MV-4-11 (cell line): Measurements from ENCODE around the gene ALDH2.
"Not testable (repeated sequence)": the region's sequence is repeated elsewhere in the genome, so short reads cannot be mapped to it uniquely, and the experiment has no call there.

Experiments used
- DNase-seq: peaks from one replicate; lab custom pipeline; 2025; lab: John Stamatoyannopoulos, UW

The ALDH2 gene

GRCh38 chr12:111788178-111788654 lies 21.5 kb downstream of the ALDH2 start:
- peak; percentile 71 for DNase-seq

- DNase-seq, result no peak
Measured at GRCh38 chr12:111789779-111790178, 23.0 kb downstream of the ALDH2 start.

- no peak for DNase-seq
Measured at GRCh38 chr12:111791507-111791906, 24.8 kb downstream of the ALDH2 start.

- no peak for DNase-seq
Measured at GRCh38 chr12:111792155-111792855, 25.6 kb downstream of the ALDH2 start.

- no peak for DNase-seq
Measured at GRCh38 chr12:111792856-111793235, 26.1 kb downstream of the ALDH2 start.

- DNase-seq, result no peak
Measured at GRCh38 chr12:111798182-111798581, 31.4 kb downstream of the ALDH2 start.

GRCh38 chr12:111799758-111800157 lies 33.0 kb downstream of the ALDH2 start:
- no peak for DNase-seq

- no peak for DNase-seq
Measured at GRCh38 chr12:111803038-111803626, 36.4 kb downstream of the ALDH2 start.

GRCh38 chr12:111803851-111804250 lies 37.1 kb downstream of the ALDH2 start:
- no peak for DNase-seq

GRCh38 chr12:111806304-111806703 lies 39.6 kb downstream of the ALDH2 start:
- DNase-seq, result no peak

GRCh38 chr12:111807232-111807631 lies 40.5 kb downstream of the ALDH2 start:
- DNase-seq, result no peak

GRCh38 chr12:111812881-111813741 lies 46.4 kb downstream of the ALDH2 start:
- peak; percentile 75 for DNase-seq

- peak; percentile 6 for DNase-seq
Measured at GRCh38 chr12:111816065-111816615, 49.4 kb downstream of the ALDH2 start.

GRCh38 chr12:111816898-111817297 lies 50.2 kb downstream of the ALDH2 start:
- not testable (repeated sequence) for DNase-seq

GRCh38 chr12:111818340-111818739 lies 51.6 kb downstream of the ALDH2 start:
- no peak for DNase-seq

- no peak for DNase-seq
Measured at GRCh38 chr12:111819191-111820158, 52.7 kb downstream of the ALDH2 start.

- not testable (repeated sequence) for DNase-seq
Measured at GRCh38 chr12:111820828-111821227, 54.1 kb downstream of the ALDH2 start.

GRCh38 chr12:111822886-111823285 lies 56.2 kb downstream of the ALDH2 start:
- peak; percentile 45 for DNase-seq

- DNase-seq, result no peak
Measured at GRCh38 chr12:111823891-111824290, 57.2 kb downstream of the ALDH2 start.

GRCh38 chr12:111824312-111824711 lies 57.6 kb downstream of the ALDH2 start:
- DNase-seq, result peak; percentile 23

- DNase-seq, result no peak
Measured at GRCh38 chr12:111825509-111825908, 58.8 kb downstream of the ALDH2 start.
